Liver (tissue), 9 donors: ENCODE results near the gene ULK4. TPM values are rescaled to one million over a fixed set of nuclear protein-coding genes. Genes with fewer than 3 reads are reported as not detected.

Experiments used
- DNase-seq: peaks from one replicate; pipeline ENCODE4 v3.0.0-alpha.2; 2017; ENCODE audit warnings: low spot score
- H3K27ac ChIP-seq, 2 donors: one replicate each; pipeline ENCODE4 v1.7.0; 2013; ENCODE audit warnings: inconsistent platforms in 2 of 2, low read length in 2 of 2, control low read depth in 1 of 2, low read depth in 1 of 2, mild to moderate bottlenecking in 1 of 2
- H3K27me3 ChIP-seq, 4 donors: one replicate each; pipeline versions ENCODE4 v1.6.1 to v1.7.0; 2013; ENCODE audit warnings: low read length in 3 of 4, inconsistent platforms in 1 of 4, mild to moderate bottlenecking in 1 of 4, moderate library complexity in 1 of 4; ENCODE audit not compliant: control insufficient read depth in 4 of 4, insufficient read depth in 4 of 4
- H3K36me3 ChIP-seq, 4 donors: one replicate each; pipeline versions ENCODE4 v1.6.1 to v1.7.0; 2013; ENCODE audit warnings: low read length in 3 of 4, mild to moderate bottlenecking in 3 of 4, low read depth in 1 of 4, moderate library complexity in 1 of 4; ENCODE audit not compliant: control insufficient read depth in 4 of 4, insufficient read depth in 3 of 4
- H3K4me1 ChIP-seq, 4 donors: one replicate each; pipeline versions ENCODE4 v1.6.1 to v1.7.0; 2013; ENCODE audit warnings: low read length in 3 of 4, mild to moderate bottlenecking in 3 of 4, moderate library complexity in 1 of 4; ENCODE audit not compliant: control insufficient read depth in 4 of 4, insufficient read depth in 4 of 4
- H3K4me3 ChIP-seq, 3 donors: one replicate each; pipeline versions ENCODE4 v1.6.1 to v1.7.0; 2013; ENCODE audit warnings: low read length in 3 of 3, control low read depth in 1 of 3, low read depth in 1 of 3, mild to moderate bottlenecking in 1 of 3
- H3K9ac ChIP-seq, 2 donors: one replicate each; pipeline ENCODE4 v1.7.0; 2013; ENCODE audit warnings: low read length in 2 of 2, mild to moderate bottlenecking in 2 of 2, moderate library complexity in 2 of 2, control low read depth in 1 of 2, low read depth in 1 of 2
- H3K9me3 ChIP-seq, 4 donors: one replicate each; pipeline versions ENCODE4 v1.6.1 to v1.7.0; 2013; ENCODE audit warnings: low read length in 3 of 4; ENCODE audit not compliant: control insufficient read depth in 4 of 4
- EGR1 ChIP-seq, 2 donors: IDR thresholded peaks; 2 replicates each; pipeline ENCODE4 v1.6.1; 2016 to 2018; ENCODE audit warnings: antibody characterized with exemption in 2 of 2, low read depth in 2 of 2
- FOXA1 ChIP-seq: IDR thresholded peaks from 2 replicates; pipeline ENCODE4 v1.6.1; 2016; ENCODE audit warnings: antibody characterized with exemption
- FOXA2 ChIP-seq: IDR thresholded peaks from 2 replicates; pipeline ENCODE4 v1.6.1; 2016; ENCODE audit warnings: antibody characterized with exemption
- GABPA ChIP-seq, 2 donors: IDR thresholded peaks in 1 of 2; conservative IDR thresholded peaks in 1 of 2; 2 replicates each; pipeline ENCODE4 v1.6.1; 2016; ENCODE audit warnings: antibody characterized with exemption in 2 of 2, mild to moderate bottlenecking in 1 of 2, moderate library complexity in 1 of 2
- HNF4A ChIP-seq, 2 donors: conservative IDR thresholded peaks; 2 replicates each; pipeline ENCODE4 v1.6.1; 2016; ENCODE audit warnings: antibody characterized with exemption in 2 of 2, mild to moderate bottlenecking in 2 of 2
- HNF4G ChIP-seq: IDR thresholded peaks from 2 replicates; pipeline ENCODE4 v1.6.1; 2016; ENCODE audit warnings: antibody characterized with exemption
- JUND ChIP-seq, 2 donors: IDR thresholded peaks; 2 replicates each; pipeline ENCODE4 v1.6.1; 2016; ENCODE audit warnings: antibody characterized with exemption in 2 of 2
- NR2F2 ChIP-seq: IDR thresholded peaks from 2 replicates; pipeline ENCODE4 v1.6.1; 2016; ENCODE audit warnings: antibody characterized with exemption
- RAD21 ChIP-seq, 2 donors: IDR thresholded peaks; 2 replicates each; pipeline ENCODE4 v1.6.1; 2016; ENCODE audit warnings: antibody characterized with exemption in 2 of 2, mild to moderate bottlenecking in 2 of 2
- RXRA ChIP-seq, 2 donors: IDR thresholded peaks; 2 replicates each; pipeline ENCODE4 v1.6.1; 2017 to 2018; ENCODE audit warnings: antibody characterized with exemption in 2 of 2, mild to moderate bottlenecking in 1 of 2
- SP1 ChIP-seq: IDR thresholded peaks from 2 replicates; pipeline ENCODE4 v1.6.1; 2018; ENCODE audit warnings: antibody characterized with exemption, mild to moderate bottlenecking
- TAF1 ChIP-seq: conservative IDR thresholded peaks from 2 replicates; pipeline ENCODE4 v1.6.1; 2016; ENCODE audit warnings: antibody characterized with exemption, mild to moderate bottlenecking
- YY1 ChIP-seq: IDR thresholded peaks from 2 replicates; pipeline ENCODE4 v1.6.1; 2016; ENCODE audit warnings: antibody characterized with exemption, mild to moderate bottlenecking
- WGBS: extraction: QIAGEN DNeasy Blood & Tissue Kit; methylation state at CpG from one replicate; pipeline ENCODE4 v1.1.7; 2013; 5-methylcytosine and 5-hydroxymethylcytosine counted together
- polyA plus RNA-seq, 2 donors: library from polyadenylated mRNA; stranded (reverse) in 1 of 2; unstranded in 1 of 2; fragments of 200-250 nt in 1 of 2; fragments of >200 nt in 1 of 2; fragmentation: Nextera tagmentation in 1 of 2; extraction: Ambion mirVana in 1 of 2; gene quantifications; one replicate each; pipeline versions ENCODE4 v1.2.1 to v1.2.3, GENCODE V29; 2013 to 2015
- total RNA-seq, 2 donors: library from RNA; depleted of rRNA; stranded (reverse); fragments of >200 nt; gene quantifications; one replicate each; pipeline ENCODE4 v1.2.3, GENCODE V29; 2014
- TF ChIP-seq, protein P1 (sequence below): IDR thresholded peaks from 2 replicates; pipeline ENCODE4 v1.6.1; 2016; ENCODE audit warnings: antibody characterized with exemption
- TF ChIP-seq, protein P2 (sequence below): fragments of 150-350 bp; IDR thresholded peaks from 2 replicates; pipeline ENCODE4 v1.5.1; 2017; ENCODE audit warnings: improper control_type of control experiment, low read depth, low read length; ENCODE audit not compliant: missing input control
- TF ChIP-seq, protein P3 (sequence below): IDR thresholded peaks from 2 replicates; pipeline ENCODE4 v1.6.1; 2016; ENCODE audit warnings: antibody characterized with exemption
- TF ChIP-seq, protein P4 (sequence below): IDR thresholded peaks from 2 replicates; pipeline ENCODE4 v1.6.1; 2016; ENCODE audit warnings: antibody characterized with exemption
- TF ChIP-seq, protein P5 (sequence below): IDR thresholded peaks from 2 replicates; pipeline ENCODE4 v1.6.1; 2016; ENCODE audit warnings: antibody characterized with exemption, mild to moderate bottlenecking
- donor health status: healthy.
- donor health status: healthy.
- donor health status: healthy.
- donor health status: healthy.
- donor health status: healthy.

The ULK4 gene
- total and polyA plus RNA-seq, 4 donors = 1.1 to 11.5 (median 3.2) TPM

DNA sequence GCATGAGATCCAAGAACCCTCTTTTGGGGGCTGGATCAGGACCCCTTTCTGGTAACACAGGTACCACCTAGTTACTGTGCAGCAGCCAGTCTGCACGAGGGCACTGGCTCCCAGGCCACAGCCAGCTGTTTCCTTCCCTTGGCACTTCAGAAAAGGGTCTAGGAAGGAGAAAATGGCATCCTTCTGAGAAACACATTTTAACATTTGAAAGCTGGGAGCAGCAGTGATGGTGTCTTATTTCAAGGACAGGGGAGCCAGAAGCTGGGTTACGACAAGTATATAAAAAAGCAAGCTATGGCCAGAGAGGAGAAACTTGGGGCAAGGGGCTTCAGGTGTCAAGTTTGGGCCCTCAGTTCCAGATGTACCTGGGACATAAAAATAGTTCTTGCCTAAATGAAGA is 479.8 kb downstream of the ULK4 start:
- TF ChIP-seq, protein P1, sequence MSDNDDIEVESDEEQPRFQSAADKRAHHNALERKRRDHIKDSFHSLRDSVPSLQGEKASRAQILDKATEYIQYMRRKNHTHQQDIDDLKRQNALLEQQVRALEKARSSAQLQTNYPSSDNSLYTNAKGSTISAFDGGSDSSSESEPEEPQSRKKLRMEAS = no peak
- no peak for TF ChIP-seq HNF4A (conservative IDR thresholded peaks at IDR 0.05)
- TF ChIP-seq, protein P2, sequence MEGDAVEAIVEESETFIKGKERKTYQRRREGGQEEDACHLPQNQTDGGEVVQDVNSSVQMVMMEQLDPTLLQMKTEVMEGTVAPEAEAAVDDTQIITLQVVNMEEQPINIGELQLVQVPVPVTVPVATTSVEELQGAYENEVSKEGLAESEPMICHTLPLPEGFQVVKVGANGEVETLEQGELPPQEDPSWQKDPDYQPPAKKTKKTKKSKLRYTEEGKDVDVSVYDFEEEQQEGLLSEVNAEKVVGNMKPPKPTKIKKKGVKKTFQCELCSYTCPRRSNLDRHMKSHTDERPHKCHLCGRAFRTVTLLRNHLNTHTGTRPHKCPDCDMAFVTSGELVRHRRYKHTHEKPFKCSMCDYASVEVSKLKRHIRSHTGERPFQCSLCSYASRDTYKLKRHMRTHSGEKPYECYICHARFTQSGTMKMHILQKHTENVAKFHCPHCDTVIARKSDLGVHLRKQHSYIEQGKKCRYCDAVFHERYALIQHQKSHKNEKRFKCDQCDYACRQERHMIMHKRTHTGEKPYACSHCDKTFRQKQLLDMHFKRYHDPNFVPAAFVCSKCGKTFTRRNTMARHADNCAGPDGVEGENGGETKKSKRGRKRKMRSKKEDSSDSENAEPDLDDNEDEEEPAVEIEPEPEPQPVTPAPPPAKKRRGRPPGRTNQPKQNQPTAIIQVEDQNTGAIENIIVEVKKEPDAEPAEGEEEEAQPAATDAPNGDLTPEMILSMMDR = no peak
- no peak for TF ChIP-seq SP1
- TF ChIP-seq FOXA1 = no peak
- TF ChIP-seq, protein P3, sequence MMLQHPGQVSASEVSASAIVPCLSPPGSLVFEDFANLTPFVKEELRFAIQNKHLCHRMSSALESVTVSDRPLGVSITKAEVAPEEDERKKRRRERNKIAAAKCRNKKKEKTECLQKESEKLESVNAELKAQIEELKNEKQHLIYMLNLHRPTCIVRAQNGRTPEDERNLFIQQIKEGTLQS = no peak
- no peak for TF ChIP-seq RXRA (IDR thresholded peaks at IDR 0.05)
- no peak for TF ChIP-seq HNF4G
- TF ChIP-seq, protein P4, sequence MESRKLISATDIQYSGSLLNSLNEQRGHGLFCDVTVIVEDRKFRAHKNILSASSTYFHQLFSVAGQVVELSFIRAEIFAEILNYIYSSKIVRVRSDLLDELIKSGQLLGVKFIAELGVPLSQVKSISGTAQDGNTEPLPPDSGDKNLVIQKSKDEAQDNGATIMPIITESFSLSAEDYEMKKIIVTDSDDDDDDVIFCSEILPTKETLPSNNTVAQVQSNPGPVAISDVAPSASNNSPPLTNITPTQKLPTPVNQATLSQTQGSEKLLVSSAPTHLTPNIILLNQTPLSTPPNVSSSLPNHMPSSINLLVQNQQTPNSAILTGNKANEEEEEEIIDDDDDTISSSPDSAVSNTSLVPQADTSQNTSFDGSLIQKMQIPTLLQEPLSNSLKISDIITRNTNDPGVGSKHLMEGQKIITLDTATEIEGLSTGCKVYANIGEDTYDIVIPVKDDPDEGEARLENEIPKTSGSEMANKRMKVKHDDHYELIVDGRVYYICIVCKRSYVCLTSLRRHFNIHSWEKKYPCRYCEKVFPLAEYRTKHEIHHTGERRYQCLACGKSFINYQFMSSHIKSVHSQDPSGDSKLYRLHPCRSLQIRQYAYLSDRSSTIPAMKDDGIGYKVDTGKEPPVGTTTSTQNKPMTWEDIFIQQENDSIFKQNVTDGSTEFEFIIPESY = no peak
- no peak for TF ChIP-seq JUND (IDR thresholded peaks at IDR 0.05)
- TF ChIP-seq GABPA (IDR thresholded peaks at IDR 0.05 in 1 of 2, conservative IDR thresholded peaks at IDR 0.05 in 1 of 2) = no peak
- TF ChIP-seq RAD21 (IDR thresholded peaks at IDR 0.05) = no peak
- Histone ChIP-seq H3K36me3 (no peaks in the 10 kb centered on the region), H3K27ac (no peak overlapping the region), H3K9ac (no peak overlapping the region), H3K27me3 (no peaks in the 10 kb centered on the region), H3K4me3 (no peak overlapping the region), H3K4me1 (peaks cover 0 to 9% (median 3%) of the 10 kb centered on the region in 4 donors), H3K9me3 (no peaks in the 10 kb centered on the region)
- WGBS = 88% methylated on average over 2 of the region's 2 CpGs
- no peak for DNase-seq

DNA sequence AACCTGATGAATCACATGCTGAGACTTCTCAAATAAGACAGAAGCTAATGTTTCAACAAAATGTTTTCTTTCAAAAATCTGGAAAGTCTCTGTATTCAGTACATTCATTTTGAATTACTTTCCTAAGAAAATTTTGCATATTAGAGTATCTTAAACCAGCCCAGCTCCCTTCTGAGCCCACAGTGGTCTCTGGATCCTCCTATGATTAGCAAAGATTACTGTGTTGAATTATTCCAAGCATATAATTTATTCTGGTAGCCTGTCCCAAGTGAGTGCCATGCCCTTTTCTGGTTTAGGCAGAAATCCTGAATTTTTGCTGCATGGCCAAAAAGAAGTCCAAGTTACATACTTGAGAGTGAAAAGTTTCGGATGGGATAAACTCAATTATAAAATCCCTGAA is 483.6 kb downstream of the ULK4 start:
- Histone ChIP-seq H3K27ac (peak overlapping the region in 1 of 2 donors; percentile 72), H3K9me3 (peaks cover 0 to 9% (median 2%) of the 10 kb centered on the region in 4 donors), H3K4me1 (peaks cover 0 to 9% (median 3%) of the 10 kb centered on the region in 4 donors), H3K9ac (no peak overlapping the region), H3K4me3 (no peak overlapping the region), H3K36me3 (no peaks in the 10 kb centered on the region), H3K27me3 (no peaks in the 10 kb centered on the region)
- TF ChIP-seq HNF4A (conservative IDR thresholded peaks at IDR 0.05) (no peak), JUND (IDR thresholded peaks at IDR 0.05) (no peak), RXRA (IDR thresholded peaks at IDR 0.05) (no peak), HNF4G (no peak), YY1 (no peak), FOXA1 (no peak), RAD21 (IDR thresholded peaks at IDR 0.05) (no peak), TAF1 (no peak), SP1 (no peak), NR2F2 (no peak), FOXA2 (no peak), GABPA (IDR thresholded peaks at IDR 0.05 in 1 of 2, conservative IDR thresholded peaks at IDR 0.05 in 1 of 2) (no peak), EGR1 (IDR thresholded peaks at IDR 0.05; ENCODE audit: low read depth in 2 of 2) (no peak)
- TF ChIP-seq, protein P1 = no peak
- TF ChIP-seq, protein P3 = no peak
- TF ChIP-seq, protein P4 = no peak
- TF ChIP-seq, protein P5, sequence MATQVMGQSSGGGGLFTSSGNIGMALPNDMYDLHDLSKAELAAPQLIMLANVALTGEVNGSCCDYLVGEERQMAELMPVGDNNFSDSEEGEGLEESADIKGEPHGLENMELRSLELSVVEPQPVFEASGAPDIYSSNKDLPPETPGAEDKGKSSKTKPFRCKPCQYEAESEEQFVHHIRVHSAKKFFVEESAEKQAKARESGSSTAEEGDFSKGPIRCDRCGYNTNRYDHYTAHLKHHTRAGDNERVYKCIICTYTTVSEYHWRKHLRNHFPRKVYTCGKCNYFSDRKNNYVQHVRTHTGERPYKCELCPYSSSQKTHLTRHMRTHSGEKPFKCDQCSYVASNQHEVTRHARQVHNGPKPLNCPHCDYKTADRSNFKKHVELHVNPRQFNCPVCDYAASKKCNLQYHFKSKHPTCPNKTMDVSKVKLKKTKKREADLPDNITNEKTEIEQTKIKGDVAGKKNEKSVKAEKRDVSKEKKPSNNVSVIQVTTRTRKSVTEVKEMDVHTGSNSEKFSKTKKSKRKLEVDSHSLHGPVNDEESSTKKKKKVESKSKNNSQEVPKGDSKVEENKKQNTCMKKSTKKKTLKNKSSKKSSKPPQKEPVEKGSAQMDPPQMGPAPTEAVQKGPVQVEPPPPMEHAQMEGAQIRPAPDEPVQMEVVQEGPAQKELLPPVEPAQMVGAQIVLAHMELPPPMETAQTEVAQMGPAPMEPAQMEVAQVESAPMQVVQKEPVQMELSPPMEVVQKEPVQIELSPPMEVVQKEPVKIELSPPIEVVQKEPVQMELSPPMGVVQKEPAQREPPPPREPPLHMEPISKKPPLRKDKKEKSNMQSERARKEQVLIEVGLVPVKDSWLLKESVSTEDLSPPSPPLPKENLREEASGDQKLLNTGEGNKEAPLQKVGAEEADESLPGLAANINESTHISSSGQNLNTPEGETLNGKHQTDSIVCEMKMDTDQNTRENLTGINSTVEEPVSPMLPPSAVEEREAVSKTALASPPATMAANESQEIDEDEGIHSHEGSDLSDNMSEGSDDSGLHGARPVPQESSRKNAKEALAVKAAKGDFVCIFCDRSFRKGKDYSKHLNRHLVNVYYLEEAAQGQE = no peak
- TF ChIP-seq, protein P2 = no peak
- DNase-seq = no peak
- WGBS = 82% methylated on average over 1 of the region's 1 CpG
